ENCODE data around the gene IFRD2.
"Not testable (repeated sequence)": the region's sequence is repeated elsewhere in the genome, so short reads cannot be mapped to it uniquely, and the experiment has no call there.

The IFRD2 gene

GRCh38 chr3:50263478-50264382 is 28.5 kb downstream of the IFRD2 start:
- no peak overlapping the region for H3K27ac ChIP-seq
- TF ChIP-seq CTCF (conservative IDR thresholded peaks at IDR 0.05) (no peak), ZFX (IDR thresholded peaks at IDR 0.05) (no peak)

GRCh38 chr3:50262778-50263177 is 29.5 kb downstream of the IFRD2 start:
- H3K27ac ChIP-seq = no peak overlapping the region
- TF ChIP-seq CTCF (conservative IDR thresholded peaks at IDR 0.05) = no peak

GRCh38 chr3:50262200-50262599 is 30.0 kb downstream of the IFRD2 start:
- not testable (repeated sequence) for H3K27ac ChIP-seq

GRCh38 chr3:50261505-50261904 is 30.7 kb downstream of the IFRD2 start:
- TF ChIP-seq CTCF (conservative IDR thresholded peaks at IDR 0.05) (no peak), ZFX (IDR thresholded peaks at IDR 0.05) (no peak)
- no peak overlapping the region for H3K27ac ChIP-seq

DNA sequence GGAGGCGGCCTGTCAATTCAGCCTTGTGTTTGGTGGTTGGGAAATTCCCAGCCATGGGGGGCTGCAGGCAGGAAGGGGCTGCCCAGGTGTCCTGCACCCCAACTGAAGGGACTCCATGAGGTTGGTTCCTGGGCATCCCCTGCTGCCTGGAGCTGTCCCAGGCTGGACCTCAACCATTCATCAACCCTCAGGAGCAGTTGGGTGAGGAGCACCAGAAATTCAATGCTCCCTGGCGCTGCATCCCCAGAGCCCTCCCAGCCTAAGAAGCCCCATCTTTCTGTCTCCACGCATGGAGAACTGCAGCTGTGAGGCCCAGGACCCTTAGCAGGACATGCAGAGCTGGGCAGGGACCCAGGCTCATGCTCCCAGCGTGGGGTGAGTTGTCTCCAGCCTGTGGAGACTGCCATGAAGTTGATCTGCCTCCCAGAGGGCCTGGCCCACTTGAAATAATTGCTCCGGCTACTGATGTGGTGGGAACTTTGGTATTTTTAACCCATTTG is 31.2 kb downstream of the IFRD2 start:
- H3K27ac ChIP-seq = peak overlapping the region; percentile 76
- TF ChIP-seq ZFX (IDR thresholded peaks at IDR 0.05) = no peak
- no peak for TF ChIP-seq CTCF (conservative IDR thresholded peaks at IDR 0.05)

- peak overlapping the region; percentile 76 for H3K27ac ChIP-seq
- TF ChIP-seq CTCF (conservative IDR thresholded peaks at IDR 0.05) (peak; percentile 98), ZFX (IDR thresholded peaks at IDR 0.05) (peak; percentile 62; the same call in 1 of the 2 replicates)
These were observed 31.9 kb downstream of the IFRD2 start for GRCh38 chr3:50260027-50260941.

- peak overlapping the region; percentile 76 for H3K27ac ChIP-seq
- TF ChIP-seq CTCF (conservative IDR thresholded peaks at IDR 0.05) (0 out of 2 replicates have a peak, but pooled peaks have one; percentile 1), ZFX (IDR thresholded peaks at IDR 0.05) (no peak)
These were observed 32.7 kb downstream of the IFRD2 start for GRCh38 chr3:50259432-50260026.
